Breast epithelium (tissue), 3 donors: ENCODE results near the gene SEC16A.

Experiments used
- POLR2A ChIP-seq: fragments of 450-650 bp; IDR thresholded peaks from one replicate; pipeline ENCODE4 v1.6.1; 2016; ENCODE audit warnings: antibody characterized with exemption, mild to moderate bottlenecking, moderate library complexity
- TF ChIP-seq, protein P1 (sequence below), 3 donors: fragments of 450-650 bp; IDR thresholded peaks; one replicate each; pipeline ENCODE4 v1.5.1; 2016 to 2017; ENCODE audit warnings: antibody characterized with exemption in 3 of 3, mild to moderate bottlenecking in 3 of 3, moderate library complexity in 3 of 3

DNA sequence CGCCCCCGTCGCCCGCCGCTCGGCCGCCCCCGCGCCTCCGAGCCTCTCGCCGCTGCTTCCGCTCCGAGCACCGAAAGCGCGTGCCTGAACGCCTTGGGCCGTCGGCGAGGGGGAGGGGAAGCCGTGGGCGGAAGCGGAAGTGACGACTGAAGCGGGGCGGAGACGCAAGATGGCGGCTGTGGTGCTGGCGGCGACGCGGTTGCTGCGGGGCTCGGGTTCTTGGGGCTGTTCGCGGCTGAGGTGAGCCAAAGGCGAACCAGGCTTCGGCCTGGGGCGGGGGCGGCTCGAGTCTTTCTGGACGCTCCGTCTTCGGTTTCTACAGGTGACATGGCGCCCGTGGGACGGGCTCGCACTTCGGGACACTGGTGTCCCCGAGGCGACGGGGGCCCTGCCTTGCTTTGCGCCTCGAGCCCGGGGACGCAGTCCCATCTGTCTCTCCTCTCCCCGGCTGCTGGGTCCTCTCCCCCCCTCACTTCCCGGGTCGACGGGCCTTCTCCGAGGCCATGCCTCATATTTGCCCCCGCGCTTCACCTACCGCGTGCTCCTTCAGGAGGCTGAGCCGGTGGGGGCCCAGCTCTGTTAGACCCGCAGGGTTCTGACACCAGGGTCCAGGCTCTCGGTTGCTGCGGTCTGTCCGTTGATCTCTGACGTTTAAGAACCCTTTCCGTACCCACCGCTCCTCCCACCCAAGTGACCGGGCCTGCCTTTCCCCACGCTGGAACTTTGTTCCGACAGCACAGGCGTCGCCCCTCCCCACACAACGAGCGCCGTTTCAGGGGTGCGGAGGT lies 72.1 kb downstream of the SEC16A start, which contains the start of the genes ENTR1 and PMPCA:
- peak; percentile 91 for TF ChIP-seq POLR2A
- TF ChIP-seq, protein P1, sequence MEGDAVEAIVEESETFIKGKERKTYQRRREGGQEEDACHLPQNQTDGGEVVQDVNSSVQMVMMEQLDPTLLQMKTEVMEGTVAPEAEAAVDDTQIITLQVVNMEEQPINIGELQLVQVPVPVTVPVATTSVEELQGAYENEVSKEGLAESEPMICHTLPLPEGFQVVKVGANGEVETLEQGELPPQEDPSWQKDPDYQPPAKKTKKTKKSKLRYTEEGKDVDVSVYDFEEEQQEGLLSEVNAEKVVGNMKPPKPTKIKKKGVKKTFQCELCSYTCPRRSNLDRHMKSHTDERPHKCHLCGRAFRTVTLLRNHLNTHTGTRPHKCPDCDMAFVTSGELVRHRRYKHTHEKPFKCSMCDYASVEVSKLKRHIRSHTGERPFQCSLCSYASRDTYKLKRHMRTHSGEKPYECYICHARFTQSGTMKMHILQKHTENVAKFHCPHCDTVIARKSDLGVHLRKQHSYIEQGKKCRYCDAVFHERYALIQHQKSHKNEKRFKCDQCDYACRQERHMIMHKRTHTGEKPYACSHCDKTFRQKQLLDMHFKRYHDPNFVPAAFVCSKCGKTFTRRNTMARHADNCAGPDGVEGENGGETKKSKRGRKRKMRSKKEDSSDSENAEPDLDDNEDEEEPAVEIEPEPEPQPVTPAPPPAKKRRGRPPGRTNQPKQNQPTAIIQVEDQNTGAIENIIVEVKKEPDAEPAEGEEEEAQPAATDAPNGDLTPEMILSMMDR (IDR thresholded peaks at IDR 0.05): no peak
